ENCODE results near the gene HERC6.
"Not testable (repeated sequence)": the region's sequence is repeated elsewhere in the genome, so short reads cannot be mapped to it uniquely, and the experiment has no call there.

HERC6 gene

DNA sequence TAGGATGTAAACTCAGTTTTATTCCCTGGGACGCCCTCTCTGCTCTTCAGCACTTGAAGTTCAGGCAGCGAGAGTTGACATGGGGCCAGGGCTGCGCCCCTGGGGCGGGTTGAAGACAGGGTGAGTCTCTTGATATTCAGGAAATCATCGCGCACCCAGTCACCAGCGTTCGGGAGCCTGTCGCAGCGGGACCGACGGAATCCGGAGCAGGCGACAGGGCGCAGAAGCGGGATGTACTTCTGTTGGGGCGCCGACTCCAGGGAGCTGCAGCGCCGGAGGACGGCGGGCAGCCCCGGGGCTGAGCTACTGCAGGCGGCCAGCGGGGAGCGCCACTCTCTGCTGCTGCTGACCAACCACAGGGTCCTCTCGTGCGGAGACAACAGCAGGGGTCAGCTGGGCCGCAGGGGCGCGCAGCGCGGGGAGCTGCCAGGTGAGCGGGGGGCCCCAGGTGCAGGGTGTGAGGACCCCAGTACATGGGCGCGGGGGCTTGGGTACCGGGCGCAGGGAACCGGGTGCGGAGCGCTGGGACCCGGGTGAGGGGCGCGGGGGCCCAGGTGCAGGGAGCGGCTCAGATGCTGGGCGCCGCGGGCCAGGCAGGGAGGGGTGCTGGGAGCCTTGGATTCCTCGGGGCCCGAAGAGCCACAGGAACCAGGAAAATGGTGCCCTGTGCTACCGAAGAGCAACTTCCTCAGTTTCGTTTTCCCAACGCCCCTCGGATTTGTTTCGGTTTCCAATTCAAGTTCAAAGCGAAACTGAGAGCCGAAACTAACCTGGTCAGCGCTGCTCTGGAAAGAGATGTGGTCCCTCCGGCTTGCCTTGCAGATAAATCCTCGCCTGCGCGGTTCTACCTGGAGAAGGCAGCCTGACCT is at the start of gene HERC6:
Gene HERC6, plus strand, starts transcription at position 162 of the 869 bp plus-strand sequence. Its CDS starts 70 bp downstream, at position 232.
- Mint-ChIP-seq H3K36me3 (ENCODE audit: insufficient read depth) (peaks cover 10% of the 10 kb centered on the region), H3K9me3 (no peaks in the 10 kb centered on the region), H3K4me1 (peaks cover 32% of the 10 kb centered on the region), H3K4me3 (peak within 1 kb of the TSS; percentile 96), H3K27ac (ENCODE audit: low read depth) (peak within 1 kb of the TSS; percentile 97), H3K27me3 (no peaks in the 10 kb centered on the region)
- peak; percentile 46 to 67 for DNase-seq (ENCODE audit: low spot score in 2 of 2)
- ATAC-seq (replicated peaks; ENCODE audit: extremely low read depth, poor library complexity, severe bottlenecking), result peak; percentile 75

DNA sequence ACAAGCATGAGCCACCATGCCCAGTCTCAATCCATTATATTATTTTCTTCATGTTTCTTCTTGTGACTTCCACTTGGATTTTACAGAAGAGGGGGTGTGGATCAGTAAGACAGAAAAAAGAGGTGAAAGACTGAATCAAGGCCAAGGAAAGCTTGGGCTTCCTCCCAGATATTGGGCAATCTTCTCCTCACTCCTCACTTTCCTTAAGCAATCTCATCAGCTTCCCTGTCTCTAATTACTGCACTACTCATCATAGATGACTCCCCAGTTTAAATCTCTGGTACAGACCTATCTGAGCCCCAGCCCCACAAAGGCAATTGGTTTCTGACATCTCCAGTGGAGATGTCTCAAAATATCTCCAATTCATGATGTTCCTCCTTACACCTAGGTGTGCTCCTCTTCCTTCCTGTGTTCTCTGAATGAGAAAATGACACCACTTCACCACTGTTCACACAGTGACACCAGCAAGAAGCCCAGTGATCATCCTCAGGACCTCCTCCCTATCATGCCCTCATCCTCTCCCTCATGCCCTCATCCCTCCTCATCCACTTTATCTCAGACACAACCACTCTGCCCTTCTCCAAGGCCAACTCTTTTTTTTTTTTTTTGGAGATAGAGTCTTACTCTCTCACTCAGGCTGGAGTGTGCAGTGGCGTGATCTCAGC is 44.8 kb upstream of the HERC6 start:
- no peaks in the 10 kb centered on the region for H3K27me3 Mint-ChIP-seq
- peaks cover 3% of the 10 kb centered on the region for H3K36me3 Mint-ChIP-seq (ENCODE audit: insufficient read depth)
- no peaks in the 10 kb centered on the region for H3K9me3 Mint-ChIP-seq
- H3K4me1 Mint-ChIP-seq, result no peaks in the 10 kb centered on the region
- H3K4me3 Mint-ChIP-seq, result no peak overlapping the region
- no peak overlapping the region for H3K27ac Mint-ChIP-seq (ENCODE audit: low read depth)
- DNase-seq (ENCODE audit: low spot score in 2 of 2) (no peak), ATAC-seq (replicated peaks; ENCODE audit: extremely low read depth, poor library complexity, severe bottlenecking) (no peak)

DNA sequence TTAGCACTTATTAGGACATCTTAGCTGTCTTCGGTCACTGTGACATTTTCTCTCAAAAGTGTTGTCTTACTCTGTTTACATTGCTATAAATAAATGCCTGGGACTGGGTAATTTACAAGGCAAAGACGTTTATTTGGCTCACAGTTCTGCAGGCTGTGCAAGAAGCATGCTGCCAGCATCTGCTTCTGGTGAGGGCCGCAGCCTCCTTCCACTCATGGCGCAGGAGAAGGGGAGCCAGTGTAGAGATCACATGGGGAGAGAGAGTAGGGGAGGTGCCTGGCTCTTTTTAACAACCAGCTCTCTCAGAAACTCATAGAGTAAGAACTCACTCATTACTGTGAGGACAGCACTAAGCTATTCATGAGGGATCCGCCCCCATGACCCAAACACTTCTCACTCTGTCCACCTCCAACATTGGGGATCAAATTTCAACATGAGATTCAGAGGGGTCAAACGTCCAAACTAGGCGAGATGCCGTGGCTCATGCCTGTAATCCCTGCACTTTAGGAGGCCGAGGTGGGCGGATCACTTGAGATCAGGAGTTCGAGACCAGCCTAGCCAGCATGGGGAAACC is 43.5 kb upstream of the HERC6 start:
- no peaks in the 10 kb centered on the region for H3K4me1 Mint-ChIP-seq
- no peaks in the 10 kb centered on the region for H3K27me3 Mint-ChIP-seq
- peaks cover 3% of the 10 kb centered on the region for H3K36me3 Mint-ChIP-seq (ENCODE audit: insufficient read depth)
- H3K27ac Mint-ChIP-seq (ENCODE audit: low read depth), result no peak overlapping the region
- no peaks in the 10 kb centered on the region for H3K9me3 Mint-ChIP-seq
- ATAC-seq (replicated peaks; ENCODE audit: extremely low read depth, poor library complexity, severe bottlenecking), result no peak
- no peak for DNase-seq (ENCODE audit: low spot score in 2 of 2)
- no peak overlapping the region for H3K4me3 Mint-ChIP-seq

DNA sequence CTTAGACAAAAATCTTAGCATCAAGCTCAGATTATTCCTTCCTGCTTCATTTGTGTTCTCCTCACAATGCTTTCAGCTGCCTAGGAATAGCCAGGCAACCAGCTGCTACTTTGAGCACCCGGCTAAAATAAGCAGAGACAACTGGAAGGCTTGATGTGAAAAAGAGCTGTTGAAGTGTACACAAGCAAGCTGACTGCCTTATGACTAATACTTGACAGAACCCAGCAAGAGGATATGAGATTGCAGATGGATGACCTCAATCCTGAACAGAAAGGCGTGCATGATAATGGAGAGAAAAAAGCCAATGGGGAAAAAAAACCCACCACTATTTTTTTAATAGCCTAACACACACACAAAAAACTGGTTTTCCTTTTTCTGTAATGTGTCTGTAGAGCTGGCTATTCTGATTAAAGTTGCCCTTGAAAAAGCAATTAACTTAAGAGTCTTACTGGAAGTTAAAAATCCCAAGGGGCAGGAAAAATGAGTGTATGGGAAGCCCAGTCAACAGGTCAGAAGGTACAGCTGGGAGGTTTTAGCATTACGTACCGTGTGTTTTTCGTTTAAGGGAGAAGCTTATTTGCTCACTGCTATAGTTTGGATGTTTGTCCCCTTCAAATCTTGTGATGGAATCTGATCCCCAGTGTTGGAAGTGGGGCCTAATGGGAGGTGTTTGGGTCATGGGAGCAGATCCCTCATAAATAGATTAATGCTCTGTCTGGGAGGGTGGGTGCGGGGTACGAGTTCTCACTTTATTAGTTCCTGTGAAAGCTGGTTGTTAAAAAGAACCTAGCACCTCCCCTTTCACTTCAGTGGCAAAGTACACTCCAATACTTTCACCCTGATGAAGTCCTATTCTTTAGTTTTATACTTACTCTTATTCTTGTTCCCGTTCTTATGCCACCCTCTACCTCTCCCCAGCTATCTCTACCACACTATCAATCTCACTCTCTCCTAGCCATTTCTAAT is 37.1 kb upstream of the HERC6 start:
- DNase-seq (ENCODE audit: low spot score in 2 of 2) (no peak), ATAC-seq (replicated peaks; ENCODE audit: extremely low read depth, poor library complexity, severe bottlenecking) (no peak)

DNA sequence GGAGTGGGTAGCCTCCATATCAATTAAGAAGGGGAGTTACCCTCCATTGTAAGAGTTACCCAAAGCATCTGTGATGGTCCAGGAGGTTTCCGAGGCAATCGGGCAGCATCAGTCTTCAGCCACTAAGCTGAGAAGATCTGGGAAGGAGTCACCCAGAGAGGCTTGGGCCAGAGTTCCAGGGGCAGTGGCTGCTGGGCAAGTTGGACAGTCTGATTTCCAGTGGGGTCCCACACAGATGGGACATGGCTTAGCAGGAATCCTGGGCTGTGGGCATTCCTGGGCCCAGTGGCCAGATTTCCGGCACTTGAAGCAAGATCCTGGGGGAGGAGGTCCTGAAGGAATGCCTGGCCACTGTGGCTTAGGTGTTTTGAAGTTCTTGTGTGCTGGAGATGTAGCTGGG is 31.8 kb upstream of the HERC6 start:
- not testable (repeated sequence) for H3K4me1 Mint-ChIP-seq; H3K36me3 Mint-ChIP-seq (ENCODE audit: insufficient read depth); H3K27ac Mint-ChIP-seq (ENCODE audit: low read depth); ATAC-seq (replicated peaks; ENCODE audit: extremely low read depth, poor library complexity, severe bottlenecking); H3K4me3 Mint-ChIP-seq; DNase-seq (ENCODE audit: low spot score in 2 of 2); H3K9me3 Mint-ChIP-seq; H3K27me3 Mint-ChIP-seq

More for the DNA sequence above, 37.1 kb upstream of the HERC6 start:
- Mint-ChIP-seq H3K4me1 (no peaks in the 10 kb centered on the region), H3K9me3 (no peaks in the 10 kb centered on the region), H3K4me3 (no peak overlapping the region), H3K36me3 (ENCODE audit: insufficient read depth) (no peaks in the 10 kb centered on the region), H3K27ac (ENCODE audit: low read depth) (no peak overlapping the region), H3K27me3 (no peaks in the 10 kb centered on the region)

DNA sequence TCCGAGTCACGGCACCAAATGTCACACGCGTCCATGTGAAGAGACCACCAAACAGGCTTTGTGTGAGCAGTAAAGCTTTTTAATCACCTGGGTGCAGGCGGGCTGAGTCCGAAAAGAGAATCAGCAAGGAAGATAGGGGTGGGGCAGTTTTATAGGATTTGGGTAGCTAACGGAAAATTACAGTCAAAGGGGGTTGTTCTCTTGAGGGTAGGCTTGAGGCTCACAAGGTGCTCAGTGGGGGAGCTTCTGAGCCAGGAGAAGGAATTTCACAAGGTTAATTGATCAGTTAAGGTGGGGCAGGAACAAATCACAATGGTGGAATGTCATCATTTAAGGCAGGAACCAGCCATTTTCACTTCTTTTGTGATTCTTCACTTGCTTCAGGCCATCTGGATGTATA is 29.9 kb upstream of the HERC6 start:
- not testable (repeated sequence) for DNase-seq (ENCODE audit: low spot score in 2 of 2); H3K9me3 Mint-ChIP-seq; H3K27me3 Mint-ChIP-seq; H3K36me3 Mint-ChIP-seq (ENCODE audit: insufficient read depth); H3K4me1 Mint-ChIP-seq; ATAC-seq (replicated peaks; ENCODE audit: extremely low read depth, poor library complexity, severe bottlenecking); H3K27ac Mint-ChIP-seq (ENCODE audit: low read depth); H3K4me3 Mint-ChIP-seq

DNA sequence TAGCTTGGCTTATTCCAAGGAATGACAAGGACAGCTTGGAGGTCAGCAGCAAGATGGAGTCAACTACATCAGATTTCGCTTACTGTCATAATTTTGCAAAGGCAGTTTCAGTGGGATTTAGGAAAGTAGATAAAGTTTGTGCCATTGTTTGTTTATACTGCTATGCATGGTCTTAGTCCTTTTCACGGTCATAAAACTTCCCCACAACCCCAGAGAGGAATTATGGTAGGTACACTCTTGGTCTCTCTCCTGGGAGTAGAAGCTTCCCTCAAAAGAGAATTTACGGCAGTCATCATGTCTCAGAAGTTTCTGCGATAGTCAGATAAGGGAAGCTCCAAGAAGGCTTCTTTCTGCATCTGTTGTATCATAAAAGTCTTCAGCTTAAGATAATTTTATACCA is 27.9 kb upstream of the HERC6 start:
- Mint-ChIP-seq H3K27me3 (no peaks in the 10 kb centered on the region), H3K4me1 (no peaks in the 10 kb centered on the region), H3K4me3 (no peak overlapping the region), H3K27ac (ENCODE audit: low read depth) (no peak overlapping the region), H3K9me3 (no peaks in the 10 kb centered on the region), H3K36me3 (ENCODE audit: insufficient read depth) (no peaks in the 10 kb centered on the region)
- ATAC-seq (replicated peaks; ENCODE audit: extremely low read depth, poor library complexity, severe bottlenecking) (no peak), DNase-seq (ENCODE audit: low spot score in 2 of 2) (no peak)

DNA sequence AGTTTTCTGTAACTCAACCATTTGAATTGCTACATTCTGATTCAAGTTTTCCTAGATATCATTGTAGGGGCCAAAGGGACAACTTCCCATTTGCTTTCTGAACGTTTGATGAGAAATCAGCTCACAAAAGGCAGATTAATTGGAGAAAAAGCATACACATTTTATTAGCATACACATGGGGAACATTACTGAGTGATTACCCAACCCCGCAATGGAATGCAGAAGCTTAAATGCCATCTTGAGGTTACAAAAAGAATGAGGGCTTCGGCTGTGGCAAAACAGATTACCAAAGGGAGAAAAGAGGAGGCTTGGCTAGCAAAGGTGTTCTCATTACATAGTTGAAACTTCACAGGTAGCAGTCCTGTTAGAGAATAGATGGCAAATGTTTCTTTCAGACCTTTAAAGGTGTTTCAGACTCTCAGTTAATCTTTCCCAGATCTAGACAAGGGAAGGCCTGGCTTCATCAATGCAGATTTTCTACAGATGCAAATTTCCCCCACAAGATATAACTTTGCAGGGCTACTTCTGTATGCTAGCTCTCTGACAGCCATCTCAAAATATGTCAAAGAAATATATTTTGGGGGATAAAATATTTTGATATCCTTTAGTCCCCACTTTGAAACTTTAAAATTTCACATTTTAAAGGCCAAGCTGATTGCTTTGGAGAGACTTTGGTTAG is 26.5 kb upstream of the HERC6 start:
- H3K27ac Mint-ChIP-seq (ENCODE audit: low read depth), result no peak overlapping the region
- no peaks in the 10 kb centered on the region for H3K36me3 Mint-ChIP-seq (ENCODE audit: insufficient read depth)
- ATAC-seq (replicated peaks; ENCODE audit: extremely low read depth, poor library complexity, severe bottlenecking), result no peak
- H3K4me3 Mint-ChIP-seq, result no peak overlapping the region
- H3K4me1 Mint-ChIP-seq, result no peaks in the 10 kb centered on the region
- no peaks in the 10 kb centered on the region for H3K9me3 Mint-ChIP-seq
- no peak for DNase-seq (ENCODE audit: low spot score in 2 of 2)
- no peaks in the 10 kb centered on the region for H3K27me3 Mint-ChIP-seq

DNA sequence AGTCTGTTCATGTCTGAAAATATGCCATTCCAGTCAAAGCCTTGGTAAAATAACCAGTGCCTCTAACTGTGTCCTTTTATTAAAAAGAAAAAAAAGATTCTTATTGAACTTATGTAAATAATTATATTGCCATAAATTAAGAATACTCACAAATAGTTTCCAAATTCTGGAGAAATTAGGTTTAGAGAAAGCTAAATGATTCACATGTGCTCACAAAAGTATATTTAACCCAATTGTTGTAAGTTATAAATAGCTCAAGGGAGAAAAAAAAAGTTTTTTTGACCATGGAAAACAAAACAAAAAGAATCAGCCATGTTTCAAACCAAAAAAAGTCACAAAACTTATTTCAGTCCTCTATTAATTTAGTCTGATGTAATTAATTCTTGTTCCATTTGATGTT is 25.3 kb upstream of the HERC6 start:
- Mint-ChIP-seq H3K27me3 (no peaks in the 10 kb centered on the region), H3K27ac (ENCODE audit: low read depth) (no peak overlapping the region), H3K9me3 (no peaks in the 10 kb centered on the region)

DNA sequence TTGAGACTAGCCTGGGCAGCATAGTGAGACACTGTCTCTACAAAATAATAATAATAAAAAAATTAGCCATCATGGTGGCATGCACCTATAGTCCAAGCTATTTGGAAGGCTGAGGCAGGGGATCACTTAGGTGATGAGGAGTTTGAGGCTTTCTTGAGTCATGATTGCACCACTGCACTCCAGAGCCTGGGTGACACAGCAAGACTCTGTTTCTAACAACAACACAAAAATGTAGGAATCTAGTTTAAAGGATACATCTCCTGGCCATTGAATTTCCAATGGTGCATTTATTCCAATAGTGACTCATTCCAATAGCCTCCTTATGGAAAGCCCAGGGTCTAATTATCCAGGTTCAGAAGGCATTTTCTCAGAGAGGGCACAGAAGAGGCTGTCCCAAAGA is 21.9 kb upstream of the HERC6 start:
- peaks cover 4% of the 10 kb centered on the region for H3K27me3 Mint-ChIP-seq
- H3K4me1 Mint-ChIP-seq, result no peaks in the 10 kb centered on the region
- ATAC-seq (replicated peaks; ENCODE audit: extremely low read depth, poor library complexity, severe bottlenecking) (no peak), DNase-seq (ENCODE audit: low spot score in 2 of 2) (no peak)
- no peaks in the 10 kb centered on the region for H3K36me3 Mint-ChIP-seq (ENCODE audit: insufficient read depth)
- H3K4me3 Mint-ChIP-seq, result no peak overlapping the region
- H3K27ac Mint-ChIP-seq (ENCODE audit: low read depth), result no peak overlapping the region
- H3K9me3 Mint-ChIP-seq, result no peaks in the 10 kb centered on the region

More for the DNA sequence above, 25.3 kb upstream of the HERC6 start:
- Mint-ChIP-seq H3K36me3 (ENCODE audit: insufficient read depth) (no peaks in the 10 kb centered on the region), H3K4me3 (no peak overlapping the region), H3K4me1 (no peaks in the 10 kb centered on the region)
- DNase-seq (ENCODE audit: low spot score in 2 of 2) (no peak), ATAC-seq (replicated peaks; ENCODE audit: extremely low read depth, poor library complexity, severe bottlenecking) (no peak)

DNA sequence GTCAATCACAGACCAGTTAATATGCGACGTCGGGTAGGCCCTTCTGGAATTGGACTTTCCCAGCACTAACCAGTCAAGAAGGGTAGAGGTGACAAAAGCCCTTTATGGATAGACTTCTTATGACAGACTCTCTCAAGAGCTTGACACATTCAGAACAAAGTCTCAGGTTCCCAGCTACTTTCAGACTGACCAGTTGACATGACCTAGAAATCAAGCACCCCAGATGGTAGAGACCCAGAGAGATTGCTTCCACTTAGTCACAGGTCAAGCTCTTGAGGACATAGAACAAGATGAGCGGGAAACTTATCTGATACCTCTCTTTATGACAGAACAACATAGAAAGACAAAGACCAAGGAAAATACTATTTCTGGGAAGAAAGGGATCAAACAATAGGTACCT is 21.4 kb upstream of the HERC6 start:
- Mint-ChIP-seq H3K36me3 (ENCODE audit: insufficient read depth) (no peaks in the 10 kb centered on the region), H3K4me3 (no peak overlapping the region), H3K27ac (ENCODE audit: low read depth) (no peak overlapping the region), H3K9me3 (no peaks in the 10 kb centered on the region), H3K27me3 (peaks cover 9% of the 10 kb centered on the region), H3K4me1 (no peaks in the 10 kb centered on the region)
- ATAC-seq (replicated peaks; ENCODE audit: extremely low read depth, poor library complexity, severe bottlenecking) (no peak), DNase-seq (ENCODE audit: low spot score in 2 of 2) (no peak)

DNA sequence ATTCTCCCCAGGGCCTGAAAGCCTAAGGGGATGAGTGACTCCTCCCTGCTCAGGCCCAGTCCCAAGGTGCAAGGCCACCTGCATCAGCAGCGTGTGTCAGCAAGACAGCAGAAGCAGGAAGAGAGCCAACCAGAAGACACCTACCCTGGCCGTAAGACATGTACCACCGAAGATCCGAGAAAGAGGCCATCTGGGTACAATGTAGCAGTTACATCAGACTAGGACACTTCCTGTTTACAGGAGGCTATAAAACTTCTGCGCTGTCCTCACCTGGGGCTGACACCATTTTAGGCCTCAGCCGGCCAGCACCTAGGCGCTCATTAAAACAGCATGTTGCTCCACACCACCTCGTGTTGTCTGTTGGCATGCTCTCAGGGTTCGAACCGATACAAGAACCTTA is 19.1 kb upstream of the HERC6 start:
- DNase-seq (ENCODE audit: low spot score in 2 of 2) (no peak), ATAC-seq (replicated peaks; ENCODE audit: extremely low read depth, poor library complexity, severe bottlenecking) (no peak)
- Mint-ChIP-seq H3K27me3 (peaks cover 31% of the 10 kb centered on the region), H3K4me1 (no peaks in the 10 kb centered on the region), H3K4me3 (no peak overlapping the region), H3K9me3 (peaks cover 6% of the 10 kb centered on the region), H3K27ac (ENCODE audit: low read depth) (no peak overlapping the region), H3K36me3 (ENCODE audit: insufficient read depth) (peaks cover 2% of the 10 kb centered on the region)

Data from central memory CD8-positive, alpha-beta T cell (primary cell).